Hematopoietic multipotent progenitor cell treated with erythropoietin and hydrocortisone succinate and interleukin-3 and kit ligand, for 4 days (in vitro differentiated cells): ENCODE data around the gene YBX2.
"Not testable (repeated sequence)": the region's sequence is repeated elsewhere in the genome, so short reads cannot be mapped to it uniquely, and the experiment has no call there.

Experiments
- DNase-seq: peaks from one replicate; pipeline ENCODE4 v3.0.0-alpha.2; 2015

YBX2 gene

GRCh38 chr17:7294614-7295153, at the start of gene YBX2:
TSS of gene YBX2 (minus strand) at chr17:7294639. CDS start at chr17:7294500, 139 bp downstream.
- peak; percentile 85 for DNase-seq

- DNase-seq = no peak
Measured at GRCh38 chr17:7343250-7343649, 48.8 kb upstream of the YBX2 start.

- no peak for DNase-seq
Measured at GRCh38 chr17:7341842-7342241, 47.4 kb upstream of the YBX2 start.

GRCh38 chr17:7340179-7340578, 45.7 kb upstream of the YBX2 start:
- peak; percentile 34 for DNase-seq

GRCh38 chr17:7337600-7337999, 43.2 kb upstream of the YBX2 start:
- DNase-seq = not testable (repeated sequence)

- peak; percentile 93 for DNase-seq
Measured at GRCh38 chr17:7336240-7337175, 42.1 kb upstream of the YBX2 start, which contains the start of gene ACAP1. TSS of gene ACAP1 (plus strand) at chr17:7336529. CDS start at chr17:7336735, 206 bp downstream.

- DNase-seq = not testable (repeated sequence)
Measured at GRCh38 chr17:7335765-7336164, 41.3 kb upstream of the YBX2 start.

- DNase-seq = no peak
Measured at GRCh38 chr17:7334938-7335538, 40.6 kb upstream of the YBX2 start.

- peak; percentile 50 for DNase-seq
Measured at GRCh38 chr17:7332600-7333069, 38.2 kb upstream of the YBX2 start.

- no peak for DNase-seq
Measured at GRCh38 chr17:7332111-7332510, 37.7 kb upstream of the YBX2 start.

- DNase-seq = no peak
Measured at GRCh38 chr17:7330638-7331015, 36.2 kb upstream of the YBX2 start.

- peak; percentile 94 for DNase-seq
Measured at GRCh38 chr17:7329997-7330637, 35.7 kb upstream of the YBX2 start.

- peak; percentile 99 for DNase-seq
Measured at GRCh38 chr17:7329374-7329996, 35.0 kb upstream of the YBX2 start.

GRCh38 chr17:7328840-7329373, 34.5 kb upstream of the YBX2 start, which contains the start of gene NEURL4:
TSS of gene NEURL4 (minus strand) at chr17:7329335. CDS start at chr17:7329312, 23 bp downstream.
- peak; percentile 50 for DNase-seq

- no peak for DNase-seq
Measured at GRCh38 chr17:7328009-7328408, 33.6 kb upstream of the YBX2 start.

- no peak for DNase-seq
Measured at GRCh38 chr17:7327501-7327900, 33.1 kb upstream of the YBX2 start.

- no peak for DNase-seq
Measured at GRCh38 chr17:7327056-7327455, 32.6 kb upstream of the YBX2 start.

GRCh38 chr17:7326186-7326585, 31.7 kb upstream of the YBX2 start:
- no peak for DNase-seq

GRCh38 chr17:7325031-7325528, 30.6 kb upstream of the YBX2 start:
- no peak for DNase-seq

- no peak for DNase-seq
Measured at GRCh38 chr17:7324438-7324779, 30.0 kb upstream of the YBX2 start.

- peak; percentile 55 for DNase-seq
Measured at GRCh38 chr17:7323731-7324437, 29.4 kb upstream of the YBX2 start.
